WI38 (cell line): ENCODE data around the gene MCOLN1.

Experiments used
- H3K4me3 ChIP-seq: 2 replicates; pipeline ENCODE4 v1.5.1; 2011; ENCODE audit warnings: low read depth, mild to moderate bottlenecking, control low read depth, low read length
- CTCF ChIP-seq: IDR thresholded peaks from 2 replicates; pipeline ENCODE4 v1.5.1; 2012; ENCODE audit warnings: low read depth, mild to moderate bottlenecking, control low read depth, low read length

The MCOLN1 gene

GRCh38 chr19:7554990-7555864 is 32.8 kb downstream of the MCOLN1 start:
- TF ChIP-seq CTCF, result no peak
- no peak overlapping the region for H3K4me3 ChIP-seq

GRCh38 chr19:7556696-7557315 is 34.4 kb downstream of the MCOLN1 start:
- no peak for TF ChIP-seq CTCF

GRCh38 chr19:7558667-7559066 is 36.2 kb downstream of the MCOLN1 start:
- H3K4me3 ChIP-seq, result no peak overlapping the region
- no peak for TF ChIP-seq CTCF

More at GRCh38 chr19:7556696-7557315, 34.4 kb downstream of the MCOLN1 start:
- no peak overlapping the region for H3K4me3 ChIP-seq

GRCh38 chr19:7559102-7559501 is 36.7 kb downstream of the MCOLN1 start:
- no peak for TF ChIP-seq CTCF

GRCh38 chr19:7560255-7560654 is 37.8 kb downstream of the MCOLN1 start:
- H3K4me3 ChIP-seq, result no peak overlapping the region
- no peak for TF ChIP-seq CTCF

More at GRCh38 chr19:7559102-7559501, 36.7 kb downstream of the MCOLN1 start:
- H3K4me3 ChIP-seq, result no peak overlapping the region

GRCh38 chr19:7561325-7561724 is 38.9 kb downstream of the MCOLN1 start:
- no peak for TF ChIP-seq CTCF
- no peak overlapping the region for H3K4me3 ChIP-seq

GRCh38 chr19:7562646-7563393 is 40.4 kb downstream of the MCOLN1 start:
- no peak for TF ChIP-seq CTCF
- no peak overlapping the region for H3K4me3 ChIP-seq
